HL-60/S4 treated with phorbol 12-myristate 13-acetate at 8.2 ng/mL for 4 days and 3 days (cell line): ENCODE data around the gene USP15.
"Not testable (repeated sequence)": the region's sequence is repeated elsewhere in the genome, so short reads cannot be mapped to it uniquely, and the experiment has no call there.

Experiments
- in situ Hi-C: fragments of 300-500 bp; cut with MboI; formaldehyde crosslinking; loops from 2 replicates; pipeline ENCODE4 v1.15.0; 2022; ENCODE audit warnings: low sequenced_read_pairs

USP15 gene

DNA sequence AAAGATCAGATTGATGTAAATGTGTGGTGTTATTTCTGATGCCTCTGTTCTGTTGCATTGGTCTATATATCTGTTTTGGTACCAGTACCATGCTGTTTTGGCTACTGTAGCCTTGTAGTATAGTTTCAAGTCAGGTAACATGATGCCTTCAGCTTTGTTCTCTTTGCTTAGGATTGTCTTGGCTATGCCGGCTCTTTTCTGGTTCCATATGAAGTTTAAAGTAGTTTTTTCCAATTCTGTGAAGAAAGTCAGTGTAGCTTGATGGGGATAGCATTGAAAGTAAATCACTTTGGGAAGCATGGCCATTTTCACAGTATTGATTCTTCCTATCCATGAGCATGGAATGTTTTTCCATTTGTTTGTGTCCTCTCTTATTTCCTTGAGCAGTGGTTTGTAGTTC is 105.6 kb downstream of the USP15 start:
- in situ Hi-C loops, result not testable (repeated sequence)

DNA sequence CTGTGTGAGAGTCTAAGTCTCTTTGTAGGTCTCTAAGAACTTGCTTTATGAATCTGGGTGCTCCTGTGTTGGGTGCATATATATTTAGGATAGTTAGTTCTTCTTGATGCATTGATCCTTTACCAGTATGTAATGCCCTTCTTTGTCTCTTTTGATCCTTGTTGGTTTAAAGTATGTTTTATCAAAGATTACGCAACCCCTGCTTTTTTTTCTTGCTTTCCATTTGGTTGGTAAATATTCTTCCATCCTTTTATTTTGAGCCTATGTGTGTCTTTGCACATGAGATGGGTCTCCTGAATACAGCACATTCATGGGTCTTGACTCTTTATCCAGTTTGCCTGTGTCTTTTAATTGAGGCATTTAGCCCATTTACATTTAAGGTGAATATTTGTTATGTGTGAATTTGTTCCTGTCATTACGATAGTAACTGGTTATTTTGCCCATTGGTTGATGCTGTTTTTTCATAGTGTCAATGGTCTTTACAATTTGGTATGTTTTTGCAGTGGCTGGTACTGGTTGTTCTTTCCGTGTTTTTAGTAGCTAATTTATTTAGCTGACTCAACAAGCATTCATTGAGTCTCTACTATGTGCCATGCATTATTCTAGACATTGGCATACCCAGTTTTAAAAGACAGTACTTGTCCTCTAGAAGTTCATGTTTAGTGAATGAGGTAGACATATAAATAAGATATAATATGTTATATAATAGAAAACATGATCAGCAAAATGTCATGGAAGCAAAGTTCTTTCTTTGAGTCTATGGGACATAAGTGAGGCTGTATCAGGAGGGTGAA is 108.4 kb downstream of the USP15 start:
- in situ Hi-C loops, result not testable (repeated sequence)

DNA sequence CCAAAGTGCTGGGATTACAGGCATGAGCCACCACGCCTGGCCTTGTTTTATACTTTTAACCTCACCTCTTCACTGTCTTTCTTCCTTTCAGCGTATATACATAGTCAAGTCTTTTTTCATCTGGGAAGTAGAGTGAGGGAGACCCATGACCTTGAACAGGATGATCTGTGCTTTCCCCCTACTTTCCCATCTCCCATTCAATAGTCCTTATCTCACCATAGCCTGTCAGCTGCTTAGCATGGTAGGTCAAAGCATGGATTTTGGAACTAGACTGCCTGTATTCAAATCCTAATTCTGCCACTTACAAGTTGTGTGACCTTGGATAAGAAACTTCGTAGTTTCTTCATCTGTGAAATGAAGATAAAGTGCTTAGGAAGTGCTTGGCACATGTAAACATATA is 110.0 kb downstream of the USP15 start:
- in situ Hi-C loops, result no loop called here

DNA sequence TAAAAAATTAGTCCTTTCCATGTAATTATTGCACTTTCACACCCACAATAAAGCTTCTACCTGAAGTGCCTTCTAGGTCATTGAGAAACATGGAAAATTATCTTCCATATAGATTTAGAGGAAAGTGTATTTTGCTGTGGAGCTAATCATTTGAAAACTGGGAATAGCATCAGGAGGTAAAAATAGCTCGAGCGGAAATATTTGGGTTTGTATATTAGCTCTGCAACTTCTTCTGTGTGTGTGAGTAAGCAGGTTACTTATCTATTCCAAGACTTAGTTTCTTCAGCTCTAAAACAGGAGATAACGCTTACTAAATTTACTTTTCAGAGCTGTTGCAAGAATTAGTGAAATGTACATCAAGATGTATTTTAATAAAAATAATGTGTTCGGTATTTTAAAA is 111.5 kb downstream of the USP15 start:
- in situ Hi-C loops, result no loop called here

DNA sequence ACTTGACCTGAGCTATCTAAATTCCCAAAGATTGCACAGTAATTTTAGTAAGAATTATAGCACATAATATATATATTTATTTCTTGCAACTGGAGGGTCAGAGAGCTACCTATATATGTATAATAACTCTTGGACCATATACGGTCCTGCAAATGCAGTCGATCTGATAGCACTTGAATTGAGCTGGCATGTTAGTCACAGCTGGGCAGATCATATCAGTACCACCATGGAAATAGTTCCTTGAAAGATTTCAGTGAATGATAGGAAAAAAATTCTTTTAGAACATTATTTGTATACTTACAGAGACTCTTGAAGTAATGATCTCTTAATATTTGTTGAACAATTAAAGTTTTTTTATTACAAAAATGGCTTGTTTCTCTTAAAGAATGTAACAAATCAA is 111.9 kb downstream of the USP15 start:
- in situ Hi-C loops, result no loop called here

DNA sequence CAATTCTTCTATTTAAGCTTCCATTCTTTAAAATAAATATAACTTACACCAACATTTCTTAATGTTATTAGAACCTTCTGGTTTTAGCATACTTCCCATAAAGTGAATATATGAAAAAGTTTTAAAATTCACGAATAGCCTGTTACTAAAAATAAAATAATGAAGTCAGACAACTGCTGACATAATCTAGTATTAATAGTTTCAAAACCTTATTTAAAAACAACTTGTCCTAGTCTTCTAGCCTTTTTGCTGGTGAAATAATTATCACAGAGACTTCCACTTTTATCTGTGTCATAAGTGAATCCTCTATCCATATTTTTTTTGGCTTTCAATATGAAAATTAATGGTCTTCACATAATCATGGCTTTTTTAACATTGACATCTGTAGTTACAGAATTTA is 112.6 kb downstream of the USP15 start:
- in situ Hi-C loops, result no loop called here

DNA sequence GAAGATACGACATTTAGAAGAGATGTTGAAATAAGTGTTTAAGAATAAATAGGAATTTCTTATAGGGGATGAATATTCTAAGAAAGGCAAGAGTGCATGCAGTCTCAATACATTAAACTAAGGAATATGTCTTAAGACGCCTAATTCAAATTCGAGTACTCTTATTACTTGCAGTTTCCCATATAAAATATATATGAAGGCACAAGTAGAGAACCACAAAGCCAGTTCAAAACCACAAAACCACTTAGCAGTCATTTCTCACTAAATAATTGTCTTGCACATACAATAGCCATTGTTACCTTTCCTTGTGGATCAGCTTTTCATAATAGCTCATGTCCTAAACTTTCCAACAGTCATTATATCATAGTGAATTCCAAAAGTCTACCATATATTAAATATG is 115.4 kb downstream of the USP15 start:
- in situ Hi-C loops, result no loop called here

DNA sequence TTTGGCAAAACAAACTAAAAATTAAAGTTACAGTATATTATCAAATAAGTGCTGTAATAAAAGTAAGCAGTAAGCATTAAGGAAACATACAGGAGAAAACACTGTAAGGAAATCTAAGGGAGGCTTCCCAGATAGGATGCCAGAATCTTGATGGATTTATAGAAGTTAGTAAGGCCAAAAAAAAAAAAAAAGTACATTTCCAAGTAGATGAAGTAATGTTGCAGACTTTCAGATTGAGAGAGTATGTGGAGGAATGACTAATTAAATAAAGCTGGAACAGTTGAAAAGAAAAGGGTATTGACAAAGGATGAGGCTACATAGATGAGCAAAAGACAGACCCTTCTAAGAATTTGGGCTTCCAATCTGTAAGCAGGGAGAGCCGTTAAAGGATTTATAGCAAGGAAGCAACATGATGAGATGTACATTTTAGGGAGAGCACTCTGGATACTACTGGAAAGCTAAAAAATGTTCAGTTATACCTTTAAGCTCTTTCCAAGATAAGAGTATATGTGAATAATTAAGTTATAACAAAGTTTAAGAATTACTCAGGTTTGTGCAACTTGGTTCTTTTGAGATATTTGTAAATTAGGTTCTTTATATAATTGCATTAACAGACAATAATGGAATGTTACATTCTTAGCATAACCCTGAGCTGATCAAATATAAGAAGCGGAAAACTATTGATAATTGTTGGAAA is 119.0 kb downstream of the USP15 start:
- in situ Hi-C loops, result no loop called here

DNA sequence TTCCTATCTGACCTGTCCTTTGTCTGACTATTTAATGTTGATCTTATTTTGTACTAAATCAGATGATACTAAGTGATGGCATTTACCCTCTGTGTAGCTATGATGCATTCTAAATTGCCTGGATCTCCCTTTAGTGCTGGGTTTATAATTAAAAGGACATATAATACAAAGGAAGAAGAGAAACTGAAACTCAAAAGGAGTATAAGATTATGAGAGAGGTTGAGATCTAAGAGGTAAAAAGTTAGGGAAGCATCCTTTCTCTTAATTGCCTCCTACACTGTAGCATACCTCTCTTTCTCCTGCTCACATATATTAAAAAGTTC is 119.5 kb downstream of the USP15 start:
- in situ Hi-C loops, result no loop called here

DNA sequence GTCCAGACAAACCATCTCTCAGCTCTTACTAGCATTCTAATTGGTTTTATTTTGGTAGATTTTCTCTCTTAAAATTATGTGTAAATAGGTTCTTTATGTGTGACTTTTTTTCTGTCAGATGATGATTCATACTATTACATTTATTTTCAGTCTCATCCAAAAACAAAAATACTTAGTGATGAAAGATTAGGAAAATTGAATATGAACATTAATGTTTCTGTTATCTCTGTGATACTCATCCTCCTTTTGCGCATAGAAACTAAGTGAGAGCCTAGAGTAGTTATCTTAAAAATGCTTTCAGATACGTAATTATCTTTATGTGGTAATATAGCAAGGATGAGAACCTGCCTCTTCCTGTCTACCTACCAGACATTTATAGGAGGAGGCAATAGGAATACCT is 122.3 kb downstream of the USP15 start:
- in situ Hi-C loops, result no loop called here

DNA sequence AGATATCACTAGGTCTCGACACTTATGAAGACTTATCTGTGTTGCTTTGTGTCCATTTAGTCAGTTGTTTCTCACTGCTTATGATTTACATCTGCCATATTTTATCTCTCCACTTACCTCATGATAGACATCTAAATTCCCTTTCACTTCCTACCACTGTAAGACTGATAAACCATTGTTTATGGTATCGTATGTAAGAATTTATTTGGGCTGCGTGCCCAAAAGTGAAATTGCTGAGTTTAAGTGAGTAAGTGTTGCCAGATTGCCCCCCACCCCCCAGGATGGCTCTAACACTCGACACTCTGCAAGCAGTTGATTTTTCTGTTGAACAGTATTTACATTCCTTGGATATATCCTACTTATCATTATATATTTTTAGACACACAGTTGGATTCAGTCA is 136.5 kb downstream of the USP15 start:
- in situ Hi-C loops, result no loop called here

DNA sequence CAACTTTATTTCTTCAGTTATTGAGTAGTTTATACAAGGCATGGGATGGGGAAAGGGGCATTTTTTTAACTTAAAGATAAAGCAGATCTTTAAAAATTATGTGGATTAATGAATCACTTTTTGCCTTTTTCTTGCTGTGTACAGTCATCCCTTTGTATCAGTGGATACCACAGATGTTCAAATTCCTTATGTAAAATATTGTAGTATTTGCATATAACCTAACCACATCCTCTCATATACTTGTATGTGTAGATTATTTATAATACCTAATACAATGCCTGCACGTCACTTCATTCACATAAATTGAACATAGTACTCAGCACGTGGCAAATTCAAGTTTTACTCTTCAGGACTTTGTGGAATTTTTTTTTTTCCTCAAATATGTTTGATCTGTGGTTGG is 139.9 kb downstream of the USP15 start:
- in situ Hi-C loops, result no loop called here

DNA sequence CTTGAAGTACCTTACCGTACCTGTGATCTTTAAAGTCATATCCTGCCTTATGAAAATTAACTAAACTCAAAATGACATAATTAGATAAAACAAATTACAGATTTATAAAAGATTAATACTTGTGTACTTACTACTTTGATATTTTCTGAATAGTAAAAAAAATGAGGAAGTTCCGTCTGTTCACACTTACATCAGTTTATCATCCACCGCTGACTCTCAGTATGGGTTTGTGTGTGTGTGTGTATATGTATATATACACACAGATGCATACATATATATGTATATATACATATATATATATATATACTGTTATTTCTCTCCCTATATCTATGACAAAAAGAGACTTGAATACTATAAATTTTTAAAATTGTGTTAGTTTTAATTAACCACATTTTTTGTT is 141.4 kb downstream of the USP15 start:
- in situ Hi-C loops, result no loop called here

DNA sequence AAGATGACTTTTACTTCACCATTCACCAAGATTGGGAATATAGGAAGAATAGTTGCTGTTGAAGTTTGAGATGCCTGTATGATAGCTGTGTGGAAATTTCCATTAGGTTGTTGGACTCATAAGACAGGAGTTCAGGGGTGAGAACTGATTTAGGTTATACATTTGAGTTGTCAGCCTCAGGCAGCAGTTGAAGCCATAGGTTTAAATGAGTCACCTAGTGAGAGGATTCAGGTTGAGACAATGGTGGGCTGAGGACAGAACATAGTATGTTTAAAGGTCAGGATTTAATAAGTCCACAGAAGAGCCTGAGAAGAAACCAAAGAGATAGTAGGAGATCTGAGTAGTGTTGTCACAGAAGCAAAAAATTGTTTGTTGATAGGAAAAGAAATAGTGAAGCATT is 142.8 kb downstream of the USP15 start:
- in situ Hi-C loops, result no loop called here

DNA sequence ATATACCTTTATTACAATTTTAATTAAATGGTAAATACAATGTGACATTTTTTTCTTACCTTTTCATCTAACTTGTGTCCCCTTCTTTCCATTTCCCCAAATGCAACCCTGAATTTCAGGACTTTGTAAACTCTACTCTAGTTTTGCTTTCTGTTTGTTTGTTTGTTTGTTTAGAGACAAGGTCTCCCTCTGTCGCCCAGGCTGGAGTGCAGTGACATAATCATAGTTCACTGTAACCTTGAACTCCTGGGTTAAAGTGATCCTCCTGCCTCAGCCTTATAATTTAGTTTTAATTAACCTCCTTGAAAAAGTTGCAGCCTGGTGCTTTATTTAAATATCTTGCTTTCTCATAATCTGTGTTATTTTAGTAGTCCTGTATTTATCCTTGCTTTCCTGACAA is 147.4 kb downstream of the USP15 start:
- in situ Hi-C loops, result no loop called here

DNA sequence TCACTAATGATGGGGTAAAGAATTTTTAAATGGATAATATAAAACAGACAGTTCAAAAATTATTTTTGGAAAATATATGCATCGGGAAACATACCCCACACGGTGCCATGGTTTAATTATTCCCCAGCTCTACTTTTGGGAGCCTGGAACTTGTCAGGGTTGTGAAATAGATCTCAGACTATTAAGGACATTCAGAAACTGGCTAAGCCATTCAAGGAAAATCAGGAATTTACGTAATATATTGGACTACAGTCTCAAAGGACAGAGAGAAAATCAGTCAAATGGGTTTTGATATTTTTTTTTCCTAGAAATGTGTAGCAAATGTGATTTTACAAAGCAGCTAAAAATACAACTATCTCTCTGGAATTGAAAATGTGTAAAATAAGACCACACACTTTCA is 148.9 kb downstream of the USP15 start:
- in situ Hi-C loops, result no loop called here

DNA sequence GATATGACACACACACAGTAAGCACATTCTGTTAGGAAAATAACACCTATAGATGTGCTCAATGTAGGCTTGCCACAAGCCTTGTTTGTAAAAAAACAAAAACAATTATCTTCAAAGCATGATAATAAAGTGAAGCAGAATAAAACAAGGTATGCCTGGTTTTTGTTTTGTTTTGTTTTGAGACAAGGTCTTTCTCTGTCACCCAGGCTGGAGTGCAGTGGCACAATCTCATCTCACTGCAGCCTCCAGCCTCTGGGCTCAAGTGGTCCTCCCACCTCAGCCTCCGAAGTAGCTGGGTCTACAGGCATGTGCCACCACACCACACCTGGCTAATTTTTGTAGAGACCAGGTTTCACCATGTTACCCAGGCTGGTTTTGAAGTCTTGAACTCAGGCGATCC is 154.0 kb downstream of the USP15 start:
- in situ Hi-C loops, result no loop called here

DNA sequence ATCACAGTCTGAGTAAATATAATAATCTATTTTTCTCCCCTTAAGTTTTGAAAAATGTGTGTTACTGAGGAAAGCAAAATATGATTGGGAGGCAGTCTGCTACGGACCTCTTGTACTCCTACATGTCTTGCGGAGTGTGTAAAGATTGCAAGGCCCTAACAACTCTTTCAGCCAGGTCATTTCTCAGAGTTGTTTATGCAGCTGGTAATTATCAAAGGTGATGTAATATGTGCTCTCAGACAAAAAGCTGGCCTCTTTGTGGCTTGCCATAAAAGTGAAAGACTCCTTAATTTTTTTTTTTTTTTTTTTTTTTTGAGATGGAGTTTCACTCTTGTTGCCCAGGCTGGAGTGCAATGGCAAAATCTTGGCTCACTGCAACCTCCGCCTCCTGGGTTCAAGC is 165.9 kb downstream of the USP15 start:
- in situ Hi-C loops, result loop anchor here (25.0 kb wide), 1 partner anchor 361 kb away; no protein-coding TSS in a partner anchor

DNA sequence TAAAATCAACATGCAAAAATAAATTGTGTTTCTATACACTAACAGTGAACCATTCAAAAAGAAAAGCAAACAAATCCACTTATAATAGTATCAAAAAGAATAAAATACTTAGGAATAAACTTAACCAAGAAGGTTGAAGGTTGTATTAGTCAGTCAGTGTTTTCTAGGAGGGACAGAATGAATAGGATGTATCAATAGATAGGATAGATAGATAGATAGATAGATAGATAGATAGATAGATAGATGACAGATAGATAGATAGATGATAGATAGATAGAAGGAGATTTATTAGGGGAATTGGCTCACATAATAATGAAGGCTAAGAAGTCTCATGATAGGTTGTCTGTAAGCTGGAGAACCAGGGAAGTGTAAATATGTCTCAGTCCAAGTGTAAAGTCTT is 169.3 kb downstream of the USP15 start:
- in situ Hi-C loops, result loop anchor here (25.0 kb wide), 1 partner anchor 358 kb away; no protein-coding TSS in a partner anchor

DNA sequence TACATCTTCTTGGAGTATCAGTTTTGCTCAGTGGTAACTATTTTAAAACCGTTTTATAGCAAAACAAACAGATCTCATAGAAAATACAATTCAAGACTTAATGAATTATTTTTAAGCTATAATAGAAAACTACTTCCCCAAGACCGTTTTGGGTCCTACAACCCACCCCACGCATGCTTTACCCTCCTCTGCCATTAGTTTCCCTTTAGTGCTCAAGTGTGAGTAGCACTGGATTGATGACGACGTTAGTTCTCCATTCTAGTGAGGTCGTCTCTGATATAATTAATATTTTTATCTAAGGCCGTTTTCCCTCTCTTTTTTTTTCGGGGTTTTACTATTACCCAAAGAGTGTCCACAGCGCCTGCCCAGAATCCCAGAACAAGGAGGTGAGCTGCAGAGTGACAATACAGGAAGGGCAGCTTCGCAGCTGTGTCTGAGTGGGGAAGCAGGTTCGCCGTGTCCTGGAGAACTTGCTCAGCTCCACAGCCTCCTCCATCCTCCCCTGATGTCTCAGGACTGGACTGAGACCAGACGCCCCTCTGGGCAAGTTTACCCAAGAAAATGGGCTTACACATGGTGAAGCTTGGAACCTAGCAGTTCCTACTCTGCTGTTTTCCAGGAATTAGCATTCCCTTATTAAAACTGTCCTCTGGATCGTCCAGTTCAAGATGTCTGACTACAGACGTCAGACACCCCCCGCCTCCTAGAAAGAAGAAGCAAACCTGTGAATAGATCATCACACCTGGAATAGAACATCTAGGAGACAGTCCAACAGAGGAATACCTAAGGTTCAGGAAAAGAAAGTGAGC is 174.5 kb downstream of the USP15 start:
- in situ Hi-C loops, result loop anchor here (25.0 kb wide), 1 partner anchor 353 kb away; no protein-coding TSS in a partner anchor

DNA sequence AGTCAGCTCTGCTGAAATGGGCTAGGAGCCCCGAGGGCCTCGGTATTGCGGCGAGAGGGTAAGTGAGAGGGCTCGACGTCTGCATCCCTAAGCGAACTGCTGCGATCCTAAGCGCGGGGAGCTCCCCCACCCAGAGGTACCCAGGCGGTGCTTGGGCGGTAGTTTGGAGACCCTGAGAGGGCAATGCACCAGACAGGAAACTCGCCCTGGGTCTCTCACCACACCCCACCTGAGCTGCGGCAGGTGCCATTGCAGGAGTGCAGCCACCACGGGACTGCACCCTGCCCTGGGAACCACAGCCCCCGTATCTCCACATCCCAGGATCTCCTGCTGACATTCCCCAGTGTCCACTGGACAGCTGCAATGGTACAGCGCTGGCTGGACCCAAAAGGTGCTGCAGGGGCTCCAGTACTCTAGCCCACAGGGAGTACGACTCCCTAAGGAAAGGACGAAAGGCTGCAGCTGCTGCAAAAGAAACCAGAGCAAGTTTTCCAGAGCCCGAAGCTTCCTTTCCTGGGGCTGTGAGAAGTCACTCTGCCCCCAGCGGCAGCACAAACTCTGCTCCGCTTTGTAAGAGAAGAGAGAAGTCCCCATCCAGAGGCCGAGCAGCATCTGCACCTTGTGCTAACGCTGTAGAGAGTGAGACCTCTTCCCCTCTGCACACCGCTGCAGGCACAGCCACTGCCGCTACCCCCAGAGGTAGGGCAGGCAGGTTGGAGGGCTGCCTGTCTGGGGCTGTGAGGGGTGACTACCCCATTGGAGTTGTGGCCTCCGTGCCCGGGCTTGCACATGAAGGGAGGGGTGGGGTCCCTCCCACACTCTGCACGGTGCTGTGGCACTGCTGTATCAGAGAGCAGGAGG is 175.3 kb downstream of the USP15 start:
- in situ Hi-C loops, result loop anchor here (25.0 kb wide), 1 partner anchor 352 kb away; no protein-coding TSS in a partner anchor
